Measurements from ENCODE around the gene SETBP1. TPM values are rescaled to one million over a fixed set of nuclear protein-coding genes. Genes with fewer than 3 reads are reported as not detected.

Gene SETBP1
- total and polyA plus RNA-seq, 8 donors = 1.4 to 66.5 (median 20.1) TPM

- no peak for TF ChIP-seq CTCF (IDR thresholded peaks at IDR 0.05)
- TF ChIP-seq EP300 (IDR thresholded peaks at IDR 0.05) = no peak
- TF ChIP-seq POLR2A (IDR thresholded peaks at IDR 0.05) = no peak
- TF ChIP-seq POLR2AphosphoS5 (IDR thresholded peaks at IDR 0.05) = no peak
- no peak overlapping the region for H3K27ac ChIP-seq
- peaks cover 0 to 34% (median 6%) of the 10 kb centered on the region in 4 donors for H3K4me1 ChIP-seq
- 87 to 93% (median 91%) methylated on average over 3 of the region's 3 CpGs for WGBS, 5 donors
- no peak overlapping the region for H3K4me3 ChIP-seq
- H3K36me3 ChIP-seq = no peaks in the 10 kb centered on the region
- H3K27me3 ChIP-seq = no peaks in the 10 kb centered on the region
- DNase-seq = no peak
- intact Hi-C loops (cut with DNase I; ENCODE audit: low total_unique reads) = no loop called here
- no peaks in the 10 kb centered on the region for H3K9me3 ChIP-seq
These were observed 181.4 kb downstream of the SETBP1 start for GRCh38 chr18:44862112-44862511.

GRCh38 chr18:44866103-44866502 is 185.4 kb downstream of the SETBP1 start:
- Histone ChIP-seq H3K27ac (no peak overlapping the region), H3K4me1 (peaks cover 0 to 16% (median 9%) of the 10 kb centered on the region in 4 donors), H3K27me3 (no peaks in the 10 kb centered on the region), H3K9me3 (no peaks in the 10 kb centered on the region), H3K36me3 (peaks cover 0 to 11% (median 0%) of the 10 kb centered on the region in 4 donors), H3K4me3 (no peak overlapping the region)
- no peak for TF ChIP-seq EP300 (IDR thresholded peaks at IDR 0.05)
- TF ChIP-seq POLR2AphosphoS5 (IDR thresholded peaks at IDR 0.05) = no peak
- no peak for TF ChIP-seq POLR2A (IDR thresholded peaks at IDR 0.05)
- TF ChIP-seq CTCF (IDR thresholded peaks at IDR 0.05) = no peak
- intact Hi-C loops (cut with DNase I; ENCODE audit: low total_unique reads) = no loop called here
- DNase-seq = no peak
- 62 to 87% (median 76%) methylated on average over 1 of the region's 1 CpG for WGBS, 5 donors

DNA sequence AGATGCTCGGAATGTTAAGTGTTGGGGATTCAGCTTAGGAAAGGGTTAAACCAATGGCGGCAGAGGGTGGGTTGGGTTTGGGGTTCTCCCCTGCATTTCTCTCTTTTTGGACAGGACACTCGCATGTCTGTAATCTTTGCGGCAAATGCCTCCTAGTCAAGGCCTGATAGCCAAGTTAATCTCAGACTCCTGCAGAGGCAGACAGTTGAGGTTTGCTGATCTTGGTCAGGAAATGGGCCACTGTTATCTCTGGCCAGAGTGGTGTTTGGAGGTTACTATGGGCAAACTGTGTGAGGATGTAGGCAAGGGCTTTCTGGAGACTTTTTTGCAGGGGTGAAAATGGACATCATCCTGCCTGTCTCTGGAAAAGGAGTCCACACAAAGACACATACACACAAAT is 188.8 kb downstream of the SETBP1 start:
- peaks cover 0 to 11% (median 2%) of the 10 kb centered on the region in 4 donors for H3K36me3 ChIP-seq
- H3K4me3 ChIP-seq = no peak overlapping the region
- peaks cover 6 to 17% (median 13%) of the 10 kb centered on the region in 4 donors for H3K4me1 ChIP-seq
- H3K27me3 ChIP-seq = no peaks in the 10 kb centered on the region
- DNase-seq = no peak
- TF ChIP-seq CTCF (IDR thresholded peaks at IDR 0.05) (no peak), POLR2AphosphoS5 (IDR thresholded peaks at IDR 0.05) (no peak), POLR2A (IDR thresholded peaks at IDR 0.05) (no peak), EP300 (IDR thresholded peaks at IDR 0.05) (no peak)
- intact Hi-C loops (cut with DNase I; ENCODE audit: low total_unique reads) = no loop called here
- no peak overlapping the region for H3K27ac ChIP-seq
- 64 to 70% (median 67%) methylated on average over 4 of the region's 4 CpGs for WGBS, 5 donors
- no peaks in the 10 kb centered on the region for H3K9me3 ChIP-seq

- peak in 1 of 2 donors; percentile 62 for DNase-seq
- TF ChIP-seq POLR2A (IDR thresholded peaks at IDR 0.05) = no peak
- TF ChIP-seq POLR2AphosphoS5 (IDR thresholded peaks at IDR 0.05) = no peak
- no peak for TF ChIP-seq CTCF (IDR thresholded peaks at IDR 0.05)
- no peak for TF ChIP-seq EP300 (IDR thresholded peaks at IDR 0.05)
- intact Hi-C loops (cut with DNase I; ENCODE audit: low total_unique reads) = no loop called here
- WGBS, 5 donors = 37 to 65% (median 53%) methylated on average over 11 of the region's 11 CpGs
- peak overlapping the region in 2 of 5 donors; percentile 1 to 22 for H3K27ac ChIP-seq
- peaks cover 0 to 11% (median 2%) of the 10 kb centered on the region in 4 donors for H3K36me3 ChIP-seq
- peaks cover 6 to 15% (median 11%) of the 10 kb centered on the region in 4 donors for H3K4me1 ChIP-seq
- no peaks in the 10 kb centered on the region for H3K27me3 ChIP-seq
- no peak overlapping the region for H3K4me3 ChIP-seq
- no peaks in the 10 kb centered on the region for H3K9me3 ChIP-seq
These were observed 190.2 kb downstream of the SETBP1 start for GRCh38 chr18:44870631-44871502.

Measured in stomach (tissue), 9 donors.